Activated T-cell treated with anti-CD3 and anti-CD28 coated beads for 1 hour (primary cell): Measurements from ENCODE around the gene IL20RB.
"Not testable (repeated sequence)": the region's sequence is repeated elsewhere in the genome, so short reads cannot be mapped to it uniquely, and the experiment has no call there.

ENCODE experiments used
- DNase-seq: peaks from one replicate; pipeline ENCODE4 v3.0.0-alpha.2; 2020; ENCODE audit warnings: low read depth

The IL20RB gene

DNA sequence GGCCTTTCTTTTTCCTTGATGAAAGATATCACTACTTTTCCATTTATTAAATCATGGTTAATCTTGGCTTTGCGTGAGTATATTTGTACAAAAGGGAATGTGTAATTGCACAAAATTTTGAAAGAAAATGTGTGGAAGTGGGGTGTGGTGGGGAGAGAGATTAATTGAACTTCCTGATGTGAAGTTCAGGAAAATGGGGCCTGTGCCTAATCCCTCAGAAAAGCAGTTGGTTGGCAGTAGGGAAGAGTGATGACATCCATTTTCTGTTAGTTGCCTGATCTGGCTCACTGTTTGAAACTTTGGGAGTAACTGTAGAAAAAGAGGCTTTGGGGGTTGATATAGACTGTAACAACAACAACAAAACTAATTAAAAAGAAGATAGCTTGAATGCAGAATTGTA is 10.8 kb upstream of the IL20RB start:
- DNase-seq, result no peak

GRCh38 chr3:136947477-136947876 is 10.3 kb upstream of the IL20RB start:
- no peak for DNase-seq

- no peak for DNase-seq
Observed at GRCh38 chr3:136949146-136949545, 8.6 kb upstream of the IL20RB start.

DNA sequence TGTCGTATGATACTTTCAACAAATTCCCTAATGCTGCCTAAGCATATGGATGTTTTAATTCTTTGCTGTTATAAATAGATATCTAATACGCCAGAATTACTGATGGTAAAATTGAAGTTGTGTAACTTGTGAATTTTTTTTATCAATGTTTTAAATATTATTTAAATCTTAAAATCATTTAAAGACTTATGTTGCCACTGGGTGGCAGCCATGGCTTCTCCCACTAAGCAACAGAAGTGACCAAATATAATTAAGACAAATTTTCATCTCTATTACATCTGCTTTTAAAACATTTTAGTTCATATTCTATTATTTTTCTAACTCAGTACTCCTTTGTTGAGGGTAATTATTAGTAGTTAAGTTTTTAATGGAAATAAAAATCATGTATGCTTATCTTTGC is 8.1 kb upstream of the IL20RB start:
- no peak for DNase-seq

DNA sequence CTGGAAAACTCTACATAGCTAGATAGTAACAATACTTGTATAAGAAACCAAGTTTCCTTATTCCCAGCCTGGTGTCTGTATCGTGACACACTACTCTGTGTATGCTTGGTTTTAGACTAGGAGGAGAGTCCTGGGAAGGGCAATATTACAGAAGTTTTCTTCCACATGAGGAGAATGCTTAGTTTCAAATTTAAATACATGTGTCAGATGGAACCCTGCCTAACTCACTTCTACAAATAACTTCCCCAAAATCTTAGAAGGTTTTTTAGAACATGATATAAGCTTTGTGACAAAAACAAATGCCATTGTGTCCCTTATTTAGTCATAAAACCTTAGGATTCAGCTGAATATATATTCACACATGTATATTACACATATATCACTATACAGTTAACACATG is 7.2 kb upstream of the IL20RB start:
- DNase-seq, result no peak

DNA sequence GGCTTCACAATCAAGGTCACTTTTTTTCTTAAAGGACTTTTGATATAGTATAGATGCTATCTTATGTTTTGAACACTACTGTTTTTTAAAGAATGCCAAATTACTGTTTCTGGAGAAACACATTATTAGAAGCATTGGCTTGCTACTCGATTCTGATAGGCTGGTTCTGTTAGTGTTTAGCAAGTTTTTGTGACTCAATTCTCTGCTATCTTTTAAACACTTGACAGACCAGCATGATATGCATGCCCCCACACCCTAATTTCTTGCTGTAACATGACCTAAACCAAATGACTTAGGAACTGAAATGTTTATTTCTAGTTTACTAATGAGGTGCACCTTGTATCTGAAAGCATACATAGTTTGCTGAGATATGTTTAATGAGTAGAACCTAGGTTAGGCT is 5.5 kb upstream of the IL20RB start:
- no peak for DNase-seq

GRCh38 chr3:136954251-136954650 is 3.5 kb upstream of the IL20RB start:
- no peak for DNase-seq

- no peak for DNase-seq
Observed at GRCh38 chr3:136954980-136955780, 2.6 kb upstream of the IL20RB start.

DNA sequence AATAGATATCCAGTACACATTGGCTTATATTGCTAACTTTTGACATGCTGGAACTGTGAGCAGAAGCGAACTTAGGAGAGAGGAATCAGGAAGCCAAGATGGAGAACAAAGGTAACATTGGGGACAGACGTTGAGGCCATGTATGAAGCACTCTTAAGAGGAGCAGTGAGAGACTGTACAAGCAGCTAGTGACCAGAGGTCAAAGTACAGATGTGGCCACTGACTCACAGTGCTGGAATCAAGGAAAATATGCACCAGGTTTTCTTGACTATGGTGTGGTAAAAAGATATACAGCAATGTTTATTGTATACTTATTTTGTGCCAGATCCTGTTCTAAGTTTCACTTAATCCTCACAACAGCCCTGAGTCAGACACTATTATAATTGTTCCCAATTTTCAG is 2.0 kb upstream of the IL20RB start:
- no peak for DNase-seq

- no peak for DNase-seq
Observed at GRCh38 chr3:136956971-136957370, 812 bp upstream of the IL20RB start.

DNA sequence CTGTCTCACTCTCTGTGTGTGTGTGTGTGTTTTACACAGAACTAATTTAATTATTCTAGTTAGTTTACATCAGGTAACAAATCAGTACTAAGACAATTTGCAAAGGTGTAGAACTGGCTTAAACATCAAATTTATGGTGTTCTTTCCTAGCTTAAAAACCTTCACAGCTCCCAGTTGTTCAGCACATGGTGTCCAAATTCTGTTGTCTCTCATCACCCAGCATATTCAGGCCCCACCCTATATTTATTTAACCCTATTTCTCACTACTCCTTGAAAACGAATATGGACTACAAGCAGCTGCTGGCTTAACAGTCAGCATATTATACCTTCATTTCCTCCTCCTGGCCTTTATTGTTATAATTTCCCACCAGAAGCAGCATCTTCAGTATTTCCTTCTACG is 1.2 kb downstream of the IL20RB start:
- DNase-seq, result no peak

DNA sequence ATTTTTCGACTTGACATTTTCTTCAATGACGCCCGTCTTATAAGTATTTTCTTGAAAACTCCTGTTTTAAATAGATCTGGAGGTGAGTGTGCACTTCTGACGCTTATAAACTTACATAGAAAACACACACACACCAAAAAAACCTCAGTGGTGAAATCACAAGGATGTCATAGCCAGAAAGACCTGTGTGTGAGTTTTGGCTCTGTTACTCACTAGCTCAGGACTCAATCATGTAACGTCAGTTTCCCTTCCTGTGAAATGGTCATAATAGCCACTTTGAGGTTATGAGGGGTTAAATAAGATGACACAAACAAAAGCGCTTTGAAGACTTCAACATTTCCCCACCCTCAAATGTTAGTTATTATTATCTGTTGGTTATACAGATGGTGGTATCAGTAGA is 1.8 kb downstream of the IL20RB start:
- no peak for DNase-seq

DNA sequence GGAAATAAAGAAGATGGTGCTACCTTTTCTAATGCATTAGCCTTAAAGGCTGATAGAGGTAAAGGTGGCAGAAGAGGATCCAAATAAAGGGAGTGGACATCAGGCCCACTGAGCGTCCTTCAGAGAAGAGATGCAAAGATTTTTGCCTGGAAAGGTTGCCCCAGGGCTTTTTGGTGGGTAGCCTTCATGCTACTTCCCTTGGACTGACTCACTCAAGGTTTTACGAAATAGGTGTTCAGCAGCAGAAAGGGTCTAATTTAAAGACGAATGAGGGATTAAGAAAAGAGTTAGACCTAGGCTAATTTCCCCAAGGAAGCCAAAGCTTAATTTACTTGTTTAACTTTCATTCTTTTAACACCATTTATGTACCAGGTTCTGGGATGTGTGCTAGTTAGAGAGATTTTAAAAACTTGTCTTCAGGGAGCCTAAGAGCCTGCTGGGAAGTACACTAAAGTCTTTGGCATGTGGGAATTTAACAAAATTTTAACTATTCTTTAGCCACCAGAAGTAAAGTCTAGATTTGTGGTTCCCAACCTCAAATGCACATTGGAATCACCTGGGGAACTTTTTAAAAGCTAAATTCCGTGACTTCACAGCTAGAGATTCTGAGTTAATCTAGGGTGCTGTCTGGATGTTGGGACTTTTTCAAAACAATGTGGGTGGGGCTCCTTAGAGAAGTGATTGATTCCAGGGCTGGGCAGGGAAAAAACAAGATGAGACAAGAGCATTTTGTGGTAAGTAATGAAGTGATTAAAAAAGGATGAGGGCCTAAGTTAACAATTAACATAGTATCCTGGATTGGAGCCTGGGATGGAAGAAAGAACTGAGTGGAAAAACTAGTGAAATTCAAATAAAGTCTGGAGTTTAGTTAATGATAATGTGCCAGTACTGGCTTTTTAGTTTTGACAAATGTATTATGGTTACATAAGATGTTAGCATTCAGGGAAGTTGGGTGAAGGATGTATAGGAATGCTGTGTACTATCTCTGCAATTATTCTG is 3.4 kb downstream of the IL20RB start:
- no peak for DNase-seq

DNA sequence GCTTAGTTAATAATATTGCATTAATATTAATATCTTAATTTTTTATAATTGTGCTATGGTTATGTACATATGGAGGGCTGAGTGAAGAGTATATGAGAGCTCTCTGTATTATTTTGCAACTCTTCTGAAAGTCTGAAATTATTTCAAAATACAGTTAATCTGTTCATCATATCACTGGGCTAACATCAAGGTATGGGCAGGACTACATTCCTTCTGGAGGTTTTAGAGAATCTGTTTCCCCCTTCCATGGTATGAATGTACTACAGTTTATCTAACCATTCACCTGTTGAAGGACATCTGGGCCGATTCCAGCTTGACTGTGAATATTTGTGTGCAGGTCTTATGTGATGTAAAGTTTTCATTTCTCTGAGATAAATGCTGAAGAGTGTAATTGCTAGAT is 5.1 kb downstream of the IL20RB start:
- no peak for DNase-seq

- not testable (repeated sequence) for DNase-seq
Observed at GRCh38 chr3:136969539-136969938, 11.8 kb downstream of the IL20RB start.

GRCh38 chr3:136973352-136973751 is 15.6 kb downstream of the IL20RB start:
- DNase-seq, result no peak

GRCh38 chr3:136974670-136975069 is 16.9 kb downstream of the IL20RB start:
- no peak for DNase-seq

DNA sequence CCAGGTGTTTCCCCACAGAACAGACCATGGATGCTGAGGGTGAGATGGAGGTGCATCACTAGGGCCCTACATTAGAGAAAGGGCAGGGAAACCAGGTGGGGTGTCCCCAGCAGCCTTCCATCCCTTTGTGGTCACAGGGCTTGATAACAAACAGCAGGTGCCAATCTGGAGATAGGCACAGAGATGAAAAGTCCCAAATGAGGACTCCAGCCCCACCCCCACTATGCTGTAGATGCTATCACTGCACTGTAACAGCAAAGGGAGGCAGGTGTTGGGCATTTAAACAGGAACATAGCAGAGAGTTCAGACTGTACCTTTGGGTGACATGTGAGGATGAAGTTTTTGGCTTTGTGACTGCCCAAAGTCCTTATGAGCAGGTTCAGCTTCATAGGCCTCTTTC is 21.4 kb downstream of the IL20RB start:
- no peak for DNase-seq

DNA sequence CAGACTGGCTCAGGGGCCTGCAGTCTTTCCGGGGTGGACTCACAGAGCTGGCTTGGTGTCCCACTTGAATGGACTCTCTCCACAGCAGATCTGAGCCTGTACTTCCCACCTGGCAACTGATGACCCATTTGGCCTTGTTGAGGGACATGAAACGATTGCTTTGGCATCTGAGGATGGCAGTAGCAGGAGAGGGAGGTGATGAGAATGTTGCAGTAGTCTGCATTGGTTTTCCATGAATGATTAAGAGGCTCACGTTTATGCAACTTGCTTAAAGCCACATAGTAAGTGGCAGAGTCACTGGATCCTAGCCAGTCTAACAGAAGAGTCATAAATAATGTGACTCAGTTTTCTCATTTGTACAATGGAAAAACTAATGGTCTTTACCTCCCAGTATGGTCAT is 21.9 kb downstream of the IL20RB start:
- DNase-seq, result no peak

DNA sequence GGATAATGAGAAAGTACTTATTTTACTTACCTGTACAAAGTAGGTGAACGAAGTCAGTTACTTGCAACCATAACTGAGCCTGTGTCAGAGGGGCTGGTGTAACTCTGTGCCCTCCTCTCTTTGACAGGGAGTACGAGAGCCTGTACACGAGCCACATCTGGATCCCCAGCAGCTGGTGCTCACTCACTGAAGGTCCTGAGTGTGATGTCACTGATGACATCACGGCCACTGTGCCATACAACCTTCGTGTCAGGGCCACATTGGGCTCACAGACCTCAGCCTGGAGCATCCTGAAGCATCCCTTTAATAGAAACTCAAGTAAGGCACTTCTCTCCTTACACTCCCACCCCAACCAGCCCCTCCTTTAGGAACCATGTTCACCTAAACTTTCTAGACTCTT is 24.2 kb downstream of the IL20RB start:
- no peak for DNase-seq

DNA sequence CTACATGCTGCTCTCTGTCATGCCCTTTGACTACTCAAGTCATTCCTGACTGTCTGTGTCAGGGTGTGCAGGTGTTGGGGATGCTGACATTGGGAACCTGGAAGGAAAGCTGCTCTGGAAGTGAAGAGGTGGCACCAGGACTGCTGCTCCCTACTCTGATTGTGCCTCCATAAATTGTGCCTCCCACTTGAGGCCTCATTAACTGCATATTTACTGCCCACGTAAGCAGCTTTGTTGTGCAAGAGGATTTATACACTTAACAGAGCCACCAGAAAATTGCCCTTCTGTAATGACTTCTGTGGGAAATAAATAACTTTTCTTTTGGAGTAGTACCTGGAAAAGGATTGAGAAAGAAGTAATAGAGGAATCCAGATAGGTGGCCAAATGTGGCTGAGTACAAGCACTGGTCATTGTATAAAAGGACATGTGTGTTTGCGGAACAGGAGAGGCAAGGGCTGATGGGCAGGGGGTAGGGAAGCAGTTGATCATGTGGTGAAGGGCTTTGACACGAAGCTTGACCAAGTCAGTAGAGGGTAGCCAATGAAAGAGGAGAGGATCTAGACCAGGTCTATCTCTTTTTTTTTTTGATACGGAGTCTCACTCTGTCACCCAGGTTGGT is 24.8 kb downstream of the IL20RB start:
- DNase-seq, result no peak

- no peak for DNase-seq
Observed at GRCh38 chr3:136984837-136985236, 27.1 kb downstream of the IL20RB start.
